ENCODE measurements around the gene FBXL13.

DNA sequence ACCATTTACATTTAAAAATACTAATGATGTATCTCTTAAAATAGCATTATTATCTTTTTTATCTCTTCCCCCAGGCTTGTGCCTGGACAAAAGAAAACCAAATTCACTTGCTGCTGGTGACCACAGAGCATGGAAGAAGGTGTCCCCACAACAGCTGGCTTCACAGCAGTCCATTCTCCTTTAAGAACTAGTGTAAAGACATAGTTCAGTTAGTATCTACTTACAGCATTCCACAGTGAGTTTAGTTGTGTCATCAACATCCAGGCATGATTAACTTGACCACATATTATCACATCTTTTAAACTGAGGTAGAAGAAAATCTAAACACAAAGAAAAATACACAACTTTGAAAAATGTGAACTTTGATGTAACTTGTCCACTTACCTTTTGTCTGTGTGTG, 106.8 kb downstream of the FBXL13 start:
- TF ChIP-seq TAF1 (IDR thresholded peaks at IDR 0.05; ENCODE audit: low read depth) (no peak), YY1 (IDR thresholded peaks at IDR 0.05; ENCODE audit: low read depth) (no peak), EGR1 (IDR thresholded peaks at IDR 0.05) (no peak)
- TF ChIP-seq, protein P1, sequence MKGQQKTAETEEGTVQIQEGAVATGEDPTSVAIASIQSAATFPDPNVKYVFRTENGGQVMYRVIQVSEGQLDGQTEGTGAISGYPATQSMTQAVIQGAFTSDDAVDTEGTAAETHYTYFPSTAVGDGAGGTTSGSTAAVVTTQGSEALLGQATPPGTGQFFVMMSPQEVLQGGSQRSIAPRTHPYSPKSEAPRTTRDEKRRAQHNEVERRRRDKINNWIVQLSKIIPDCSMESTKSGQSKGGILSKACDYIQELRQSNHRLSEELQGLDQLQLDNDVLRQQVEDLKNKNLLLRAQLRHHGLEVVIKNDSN (IDR thresholded peaks at IDR 0.05), result no peak

All from Ishikawa (cell line).